Measurements from ENCODE around the gene CEBPB.

DNA sequence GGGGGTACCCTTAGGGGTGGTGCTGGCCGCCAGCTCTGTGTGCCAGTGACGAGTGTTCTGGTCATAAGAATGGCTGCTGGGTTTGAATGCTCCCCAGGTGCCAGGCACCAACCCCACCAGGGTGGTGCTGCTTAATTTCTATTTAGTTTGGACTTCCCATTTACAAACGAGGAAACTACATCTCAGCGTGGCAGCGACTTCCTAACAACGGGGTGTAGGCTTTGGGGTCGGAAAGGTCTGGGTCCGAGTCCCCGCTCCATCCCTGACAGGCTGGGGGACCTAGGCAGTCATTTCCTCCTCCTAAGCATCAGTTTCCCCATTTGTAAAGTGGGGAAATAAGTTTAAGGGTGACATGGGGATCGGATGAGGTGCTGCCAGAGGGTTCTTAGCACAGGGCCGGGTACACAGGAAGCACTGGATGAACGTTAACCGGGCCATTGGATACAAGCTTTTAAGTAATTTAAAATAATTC, 30.3 kb downstream of the CEBPB start:
- TF ChIP-seq POLR2A (IDR thresholded peaks at IDR 0.05) (no peak), POLR2AphosphoS5 (IDR thresholded peaks at IDR 0.05; ENCODE audit: insufficient read depth in 1 of 2, low read depth in 1 of 2) (no peak)
- TF ChIP-seq, protein P1, sequence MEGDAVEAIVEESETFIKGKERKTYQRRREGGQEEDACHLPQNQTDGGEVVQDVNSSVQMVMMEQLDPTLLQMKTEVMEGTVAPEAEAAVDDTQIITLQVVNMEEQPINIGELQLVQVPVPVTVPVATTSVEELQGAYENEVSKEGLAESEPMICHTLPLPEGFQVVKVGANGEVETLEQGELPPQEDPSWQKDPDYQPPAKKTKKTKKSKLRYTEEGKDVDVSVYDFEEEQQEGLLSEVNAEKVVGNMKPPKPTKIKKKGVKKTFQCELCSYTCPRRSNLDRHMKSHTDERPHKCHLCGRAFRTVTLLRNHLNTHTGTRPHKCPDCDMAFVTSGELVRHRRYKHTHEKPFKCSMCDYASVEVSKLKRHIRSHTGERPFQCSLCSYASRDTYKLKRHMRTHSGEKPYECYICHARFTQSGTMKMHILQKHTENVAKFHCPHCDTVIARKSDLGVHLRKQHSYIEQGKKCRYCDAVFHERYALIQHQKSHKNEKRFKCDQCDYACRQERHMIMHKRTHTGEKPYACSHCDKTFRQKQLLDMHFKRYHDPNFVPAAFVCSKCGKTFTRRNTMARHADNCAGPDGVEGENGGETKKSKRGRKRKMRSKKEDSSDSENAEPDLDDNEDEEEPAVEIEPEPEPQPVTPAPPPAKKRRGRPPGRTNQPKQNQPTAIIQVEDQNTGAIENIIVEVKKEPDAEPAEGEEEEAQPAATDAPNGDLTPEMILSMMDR (IDR thresholded peaks at IDR 0.05) = no peak

Measured in vagina (tissue), 2 donors.